SKM-1 treated with dmso at 0.1 percent for 144 hours (cell line): ENCODE measurements around the gene SAMD3.
"Not testable (repeated sequence)": the region's sequence is repeated elsewhere in the genome, so short reads cannot be mapped to it uniquely, and the experiment has no call there.

ENCODE experiments used
- DNase-seq: peaks from one replicate; lab custom pipeline; 2025; ENCODE audit not compliant: unreplicated experiment; lab: John Stamatoyannopoulos, UW

SAMD3 gene

DNA sequence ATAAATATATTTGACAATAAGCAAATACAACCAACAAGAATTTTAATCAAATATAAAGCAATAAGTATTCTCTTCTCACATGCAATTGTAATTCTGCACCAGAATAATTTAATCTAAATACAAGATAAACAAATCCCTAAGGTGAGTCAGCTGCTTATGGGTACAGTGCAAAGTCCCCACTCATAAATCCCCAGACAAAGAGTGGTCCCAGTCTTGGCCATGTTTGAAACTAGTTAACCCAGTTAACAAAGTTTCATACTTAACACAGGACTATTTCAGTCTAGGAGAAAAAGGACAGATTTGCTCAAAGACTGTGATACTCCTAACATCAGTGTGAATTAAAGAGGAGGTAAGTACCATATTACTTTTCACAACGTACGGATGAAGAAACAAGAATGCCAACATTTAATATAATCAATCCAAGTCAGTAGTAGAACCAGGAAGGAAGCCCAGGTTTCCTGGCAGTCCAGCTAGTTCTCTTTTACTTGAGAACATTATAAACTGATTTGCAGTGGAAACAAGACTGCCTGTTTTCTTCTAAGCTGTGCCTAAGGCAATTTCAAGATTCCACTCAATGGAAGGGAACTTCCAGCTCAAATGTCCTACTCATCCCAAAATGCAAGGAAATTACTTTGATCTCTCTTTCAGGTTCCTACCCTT is 10.4 kb downstream of the SAMD3 start:
- no peak for DNase-seq

- no peak for DNase-seq
Measured at GRCh38 chr6:130211691-130212090, 11.1 kb downstream of the SAMD3 start.

GRCh38 chr6:130207979-130208649 is 14.6 kb downstream of the SAMD3 start:
- no peak for DNase-seq

DNA sequence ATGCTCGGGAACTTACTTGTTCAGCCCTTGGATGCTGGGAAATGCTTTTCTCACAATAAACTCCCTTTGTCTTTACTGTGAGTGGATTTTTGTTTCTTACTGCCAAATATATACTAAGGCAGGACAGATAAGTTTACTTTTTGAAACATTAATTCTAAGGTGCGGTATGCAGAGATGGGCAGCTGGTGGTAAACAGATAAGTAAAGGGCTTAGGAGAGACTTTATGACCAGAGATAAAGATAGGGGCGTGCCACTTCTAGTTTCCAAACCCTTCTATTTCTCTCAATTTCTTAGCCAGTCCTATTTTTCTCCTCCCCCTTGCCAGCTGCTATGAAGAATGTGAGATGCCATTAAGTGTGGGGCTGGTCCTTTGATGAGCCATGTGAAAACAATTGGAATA is 16.3 kb downstream of the SAMD3 start:
- DNase-seq = no peak

DNA sequence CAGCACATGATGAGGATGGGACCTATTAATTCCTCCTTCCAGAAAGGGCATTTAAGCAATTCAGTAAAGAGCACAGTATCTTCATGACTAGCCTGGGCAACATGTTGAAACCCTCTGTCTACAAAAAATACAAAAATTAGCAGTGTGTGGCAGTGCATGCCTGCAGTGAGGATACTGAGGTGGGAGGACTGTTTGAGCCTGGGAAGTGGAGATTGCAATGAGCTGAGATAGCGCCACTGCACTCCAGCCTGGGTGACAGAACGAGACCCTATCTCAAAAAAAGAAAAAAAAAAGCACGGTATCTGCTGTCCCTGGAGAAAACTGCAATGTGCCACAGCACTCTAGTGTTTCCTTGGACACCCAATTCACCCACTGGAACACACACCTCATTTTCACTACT is 18.4 kb downstream of the SAMD3 start:
- no peak for DNase-seq

GRCh38 chr6:130203370-130203769 is 19.4 kb downstream of the SAMD3 start:
- DNase-seq = no peak

DNA sequence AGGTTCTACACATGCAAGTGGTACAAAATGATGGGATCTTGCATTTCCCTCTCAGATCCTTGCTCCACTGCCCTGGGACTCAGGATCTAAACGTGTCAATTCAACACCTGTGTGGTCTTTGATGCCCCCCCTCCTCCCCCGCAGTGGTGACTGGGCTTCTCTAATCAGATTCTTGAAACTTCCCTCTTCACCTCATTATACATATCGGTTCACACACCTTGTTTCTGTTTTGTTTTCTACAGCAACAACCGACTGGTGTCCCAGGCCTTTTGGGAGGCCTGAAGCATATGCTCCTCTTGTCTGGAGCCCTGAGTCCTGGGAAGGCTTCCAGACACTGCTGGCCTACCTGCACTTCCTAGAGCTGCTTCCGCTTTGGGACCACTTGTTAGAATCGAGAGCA is 20.0 kb downstream of the SAMD3 start:
- DNase-seq = no peak

- no peak for DNase-seq
Measured at GRCh38 chr6:130200020-130200419, 22.7 kb downstream of the SAMD3 start.

DNA sequence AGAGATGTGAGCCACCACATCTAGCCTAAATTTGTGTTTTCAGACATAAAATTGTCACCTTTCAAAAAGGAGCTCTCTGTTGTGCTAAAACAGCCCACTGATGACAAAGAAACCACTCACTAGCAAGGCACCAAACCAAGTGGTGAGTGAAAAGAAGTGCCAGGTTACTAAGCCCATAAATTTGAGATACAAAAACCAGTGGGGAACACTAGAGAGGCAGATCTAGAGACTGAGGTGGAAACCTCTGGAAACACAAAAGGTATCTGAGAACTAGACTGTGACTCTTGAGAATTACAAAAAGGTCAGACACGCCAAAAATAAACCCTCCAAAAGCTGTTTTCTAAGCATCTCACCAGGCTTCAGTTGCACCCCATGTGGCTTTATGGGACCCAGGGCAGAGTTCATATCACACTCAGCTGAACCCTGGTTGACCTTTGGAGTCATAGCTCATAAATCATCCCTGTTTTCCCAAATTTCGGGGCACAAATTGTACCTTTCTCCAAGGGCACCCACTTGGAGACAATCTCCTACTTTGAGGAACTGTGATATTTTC is 24.2 kb downstream of the SAMD3 start:
- DNase-seq = no peak

DNA sequence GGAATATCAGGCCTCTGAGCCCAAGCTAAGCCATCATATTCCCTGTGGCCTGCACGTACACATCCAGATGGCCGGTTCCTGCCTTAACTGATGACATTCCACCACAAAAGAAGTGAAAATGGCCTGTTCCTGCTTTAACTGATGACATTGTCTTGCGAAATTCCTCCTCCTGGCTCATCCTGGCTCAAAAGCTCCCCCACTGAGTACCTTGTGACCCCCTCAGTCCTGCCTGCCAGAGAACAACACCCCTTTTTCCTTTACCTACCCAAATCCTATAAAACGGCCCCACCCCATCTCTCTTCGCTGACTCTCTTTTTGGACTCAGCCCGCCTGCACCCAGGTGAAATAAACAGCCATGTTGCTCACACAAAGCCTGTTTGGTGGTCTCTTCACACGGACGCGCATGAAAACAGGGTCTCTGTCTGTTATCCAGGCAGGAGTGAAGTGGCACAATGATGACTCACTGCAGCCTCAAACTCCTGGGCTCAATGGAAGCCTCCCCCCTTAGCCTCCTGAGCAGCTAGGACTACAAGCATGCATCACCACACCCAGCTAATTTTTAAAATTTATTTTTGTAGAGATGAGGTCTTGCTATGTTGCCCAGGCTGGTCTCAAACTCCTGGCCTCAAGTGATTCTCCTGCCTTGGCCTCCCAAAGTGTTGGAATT is 24.8 kb downstream of the SAMD3 start:
- DNase-seq = not testable (repeated sequence)

DNA sequence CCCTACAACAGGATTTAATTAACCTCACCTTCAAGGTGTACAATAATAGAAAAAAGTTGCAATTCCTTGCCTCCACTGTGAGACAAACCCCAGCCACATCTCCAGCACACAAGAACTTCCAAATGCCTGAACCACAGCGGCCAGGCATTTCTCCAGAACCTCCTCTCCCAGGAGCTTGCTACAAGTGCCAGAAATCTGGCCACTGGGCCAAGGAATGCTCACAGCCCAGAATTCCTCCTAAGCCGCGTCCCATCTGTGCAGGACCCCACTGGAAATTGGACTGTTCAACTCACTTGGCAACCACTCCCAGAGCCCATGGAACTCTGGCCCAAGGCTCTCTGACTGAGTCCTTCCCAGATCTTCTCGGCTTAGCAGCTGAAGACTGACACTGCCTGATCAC is 28.3 kb downstream of the SAMD3 start:
- not testable (repeated sequence) for DNase-seq

DNA sequence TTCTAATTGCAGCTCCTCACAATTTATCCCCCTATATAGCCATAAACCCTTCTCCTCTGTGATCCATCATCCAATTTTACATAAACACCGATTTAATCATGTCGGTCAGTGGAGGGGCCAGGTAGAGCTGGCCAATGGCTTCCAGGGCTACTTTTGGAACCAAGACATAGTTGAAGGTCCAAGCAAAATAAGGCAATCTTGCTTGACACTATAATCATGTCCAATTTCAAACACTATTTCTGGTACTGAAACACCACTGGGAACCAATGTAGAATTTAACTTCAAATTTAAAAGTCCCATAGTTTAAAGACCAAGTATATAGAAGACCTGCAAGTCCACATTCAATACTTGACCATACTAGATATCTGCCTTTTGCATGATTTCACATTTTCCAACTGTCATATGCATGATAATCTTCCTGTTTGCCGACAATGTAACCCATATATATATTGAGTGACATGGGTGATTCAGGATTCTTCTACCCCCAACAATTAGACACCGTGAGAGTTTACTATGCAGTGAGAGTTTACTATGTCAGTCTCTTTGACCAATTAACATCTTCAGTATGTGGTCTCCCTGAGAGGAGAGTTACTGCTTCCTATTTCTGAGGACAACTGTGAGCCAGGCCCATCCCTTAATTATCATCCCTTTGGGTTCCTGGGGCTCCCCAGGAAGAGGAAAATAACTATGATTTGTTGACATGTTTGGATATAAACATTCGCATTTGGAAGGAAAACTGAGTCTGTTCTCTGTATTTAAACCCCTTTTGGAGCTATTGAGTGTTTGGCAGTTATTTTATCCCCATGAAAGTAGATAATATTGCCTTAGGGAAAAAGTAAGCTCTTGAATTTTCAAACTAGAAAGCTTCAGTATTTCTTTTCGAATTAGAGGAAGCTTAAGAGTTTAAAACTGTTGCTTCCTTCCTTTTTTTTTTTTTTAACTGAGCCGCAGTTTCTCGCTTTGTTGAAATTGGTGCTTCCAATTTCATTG is 31.8 kb downstream of the SAMD3 start:
- DNase-seq = no peak

DNA sequence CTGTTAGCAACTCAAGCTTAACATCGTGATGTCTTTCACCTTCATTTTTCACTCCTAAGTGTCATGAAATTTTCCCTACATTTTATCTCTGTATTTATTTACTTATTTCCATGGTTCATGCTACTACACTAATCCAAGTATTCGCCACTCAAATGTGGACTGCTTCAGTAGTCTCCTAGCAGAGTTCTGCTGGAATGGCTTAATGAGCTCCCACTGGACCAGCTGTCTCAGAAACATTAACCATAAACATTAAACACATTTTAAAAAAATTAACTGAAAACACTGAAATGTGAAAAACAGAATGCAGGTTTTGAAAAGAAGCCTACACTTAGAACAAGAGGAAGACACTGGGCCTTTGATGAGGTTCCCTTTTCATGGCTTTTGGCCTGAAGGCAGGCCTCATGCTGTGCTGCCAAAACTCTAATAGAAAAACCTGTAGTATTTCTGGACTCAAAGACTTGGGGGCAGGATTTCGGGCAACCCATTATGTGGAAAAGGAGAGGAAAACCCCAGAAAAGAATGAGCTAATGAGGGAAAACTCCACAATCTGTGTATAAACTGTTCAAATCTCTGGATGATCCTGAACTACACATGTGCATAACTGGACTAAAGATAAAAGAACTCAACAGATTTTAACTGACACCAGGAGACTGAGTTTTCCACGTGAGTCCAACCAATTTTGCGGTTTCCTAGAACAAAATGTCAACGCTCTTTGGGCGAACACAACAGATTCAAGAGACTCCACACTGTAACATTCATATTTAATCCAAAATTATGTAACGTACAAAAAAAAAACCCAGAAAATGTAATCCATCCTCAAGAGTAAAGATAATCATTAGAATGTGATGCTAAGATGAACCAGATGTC is 33.0 kb downstream of the SAMD3 start:
- DNase-seq = no peak

DNA sequence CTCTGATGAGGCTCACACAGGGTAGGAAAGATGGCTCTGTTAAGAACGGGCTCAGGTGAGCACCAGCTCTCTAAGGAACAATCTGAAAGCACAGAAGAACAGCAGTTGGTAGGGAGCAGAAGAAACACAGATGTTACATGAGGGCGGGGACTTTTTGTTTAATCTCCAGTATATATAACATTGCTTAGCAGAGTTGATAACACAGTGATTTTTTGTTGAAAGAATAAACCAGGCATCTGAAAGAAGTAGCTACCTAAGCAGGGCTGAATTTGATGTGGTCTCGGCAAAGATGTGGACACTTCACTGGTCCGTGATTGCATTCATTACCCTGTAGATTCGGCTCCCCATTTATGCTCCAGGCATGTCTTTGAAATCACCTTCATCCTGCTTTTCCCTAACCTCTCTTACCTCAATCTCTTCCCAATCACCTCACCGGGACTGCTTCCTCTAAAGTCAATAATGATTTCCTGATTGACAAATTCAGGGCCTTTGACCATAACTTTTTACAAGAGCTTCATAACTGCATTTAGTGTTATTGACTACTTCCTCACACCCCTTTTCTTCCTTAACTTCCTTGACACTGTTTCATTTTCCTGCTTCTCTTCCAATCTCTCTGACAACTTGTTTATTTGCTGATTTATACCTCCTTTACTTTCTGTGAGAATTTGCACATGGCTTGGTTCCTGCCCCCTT is 34.4 kb downstream of the SAMD3 start:
- DNase-seq = no peak

DNA sequence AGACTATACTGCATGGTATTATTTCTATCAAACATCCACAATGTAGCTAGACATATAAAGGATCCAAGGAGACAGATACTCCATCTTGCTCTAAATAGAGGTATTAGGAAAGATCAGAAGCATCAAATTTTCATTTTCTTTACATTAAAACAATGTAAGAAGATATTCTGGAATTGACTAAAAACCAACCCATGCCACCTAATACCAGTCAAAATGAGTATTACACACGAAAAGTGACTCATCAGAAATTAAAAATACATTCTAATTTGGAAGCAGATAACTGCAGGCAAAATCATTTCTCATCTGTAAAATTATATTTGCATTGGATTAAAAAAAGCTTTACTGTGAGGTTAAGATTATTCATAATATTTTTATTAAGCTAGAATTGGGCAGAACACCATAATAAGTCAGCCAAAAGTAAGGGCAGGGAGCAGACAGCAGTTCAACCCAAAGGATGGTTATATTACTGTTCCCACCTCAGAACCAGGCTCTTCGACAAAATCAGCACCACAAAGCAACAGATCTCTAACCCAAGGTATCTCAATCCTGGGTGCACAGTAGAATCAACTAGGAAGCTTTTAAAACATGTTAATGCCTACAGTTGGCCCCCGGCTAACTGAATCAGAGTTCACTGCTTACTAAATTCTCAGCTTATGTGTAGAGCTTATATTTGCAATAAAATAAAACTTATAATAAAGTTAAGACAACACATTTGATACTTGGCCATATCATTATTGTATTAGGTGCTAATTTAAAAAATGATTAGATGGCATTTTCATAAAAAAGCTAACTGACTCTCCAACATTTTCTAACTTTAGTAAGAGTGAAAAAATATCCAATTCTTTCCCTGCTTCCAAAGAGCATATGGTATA is 35.2 kb downstream of the SAMD3 start:
- DNase-seq = no peak

GRCh38 chr6:130185658-130186057 is 37.1 kb downstream of the SAMD3 start:
- no peak for DNase-seq

GRCh38 chr6:130183271-130184222 is 39.2 kb downstream of the SAMD3 start:
- no peak for DNase-seq
